HG03280 (cell line): ENCODE measurements around the gene STARD3NL.
A peak's percentile ranks its signal among the peaks of the same experiment; 100 is the strongest.

ENCODE experiments used
- ATAC-seq: cut with Tn5 transposase; IDR thresholded peaks from one replicate; pipeline ENCODE4 v1.9.1; 2021; ENCODE audit warnings: mild to moderate bottlenecking, moderate library complexity; ENCODE audit not compliant: unreplicated experiment

The STARD3NL gene

GRCh38 chr7:38182450-38182849, 4.4 kb downstream of the STARD3NL start:
- no peak for ATAC-seq

GRCh38 chr7:38185395-38186307, 7.6 kb downstream of the STARD3NL start:
- ATAC-seq = no peak

GRCh38 chr7:38186593-38187314, 8.7 kb downstream of the STARD3NL start:
- no peak for ATAC-seq

GRCh38 chr7:38187794-38188440, 9.9 kb downstream of the STARD3NL start:
- no peak for ATAC-seq

GRCh38 chr7:38189231-38189938, 11.3 kb downstream of the STARD3NL start:
- no peak for ATAC-seq

- no peak for ATAC-seq
These were observed 12.0 kb downstream of the STARD3NL start for GRCh38 chr7:38190011-38190410.

- no peak for ATAC-seq
These were observed 13.7 kb downstream of the STARD3NL start for GRCh38 chr7:38191791-38192190.

GRCh38 chr7:38192327-38192726, 14.3 kb downstream of the STARD3NL start:
- no peak for ATAC-seq

- ATAC-seq = no peak
These were observed 18.0 kb downstream of the STARD3NL start for GRCh38 chr7:38195804-38196595.

GRCh38 chr7:38198366-38198765, 20.3 kb downstream of the STARD3NL start:
- no peak for ATAC-seq

- no peak for ATAC-seq
These were observed 21.1 kb downstream of the STARD3NL start for GRCh38 chr7:38199154-38199553.

GRCh38 chr7:38199782-38200181, 21.7 kb downstream of the STARD3NL start:
- ATAC-seq = no peak

- ATAC-seq = no peak
These were observed 28.0 kb downstream of the STARD3NL start for GRCh38 chr7:38206071-38206470.

GRCh38 chr7:38207843-38208242, 29.8 kb downstream of the STARD3NL start:
- no peak for ATAC-seq

- ATAC-seq = no peak
These were observed 33.4 kb downstream of the STARD3NL start for GRCh38 chr7:38211486-38211885.

GRCh38 chr7:38211940-38212339, 33.9 kb downstream of the STARD3NL start:
- no peak for ATAC-seq

- no peak for ATAC-seq
These were observed 37.1 kb downstream of the STARD3NL start for GRCh38 chr7:38215115-38215514.

GRCh38 chr7:38215735-38216670, 38.0 kb downstream of the STARD3NL start:
- ATAC-seq = peak; percentile 95

GRCh38 chr7:38217672-38218071, 39.6 kb downstream of the STARD3NL start:
- no peak for ATAC-seq
